Neural cell (in vitro differentiated cells): ENCODE measurements around the gene COL28A1. TPM values are rescaled to one million over a fixed set of nuclear protein-coding genes. Genes with fewer than 3 reads are reported as not detected.
A peak's percentile ranks its signal among the peaks of the same experiment; 100 is the strongest.

Source experiments
- H2AFZ ChIP-seq: fragments of 200-600, 300-800 bp; sonication (generic), shearing (Covaris generic); 2 replicates; pipeline ENCODE4 v1.6.0; 2014; ENCODE audit warnings: low read depth, mild to moderate bottlenecking, antibody characterized with exemption, low read length, moderate library complexity
- H3F3A ChIP-seq: fragments of 200-600 bp; shearing (Covaris generic); 2 replicates; pipeline ENCODE4 v1.6.1; 2016; ENCODE audit warnings: mild to moderate bottlenecking, moderate library complexity, mixed read lengths, antibody characterized with exemption, low read length; ENCODE audit not compliant: insufficient read depth, poor library complexity, severe bottlenecking
- H3K27ac ChIP-seq: fragments of 200-600, 300-800 bp; sonication (generic), shearing (Covaris generic); 2 replicates; pipeline ENCODE4 v1.5.1; 2014; ENCODE audit warnings: mild to moderate bottlenecking, low read length, moderate library complexity
- H3K27me3 ChIP-seq: fragments of 300-800, 200-600 bp; sonication (generic), shearing (Covaris generic); 2 replicates; pipeline ENCODE4 v1.6.0; 2014; ENCODE audit warnings: mild to moderate bottlenecking, low read depth, low read length, moderate library complexity; ENCODE audit not compliant: insufficient read depth
- H3K36me3 ChIP-seq: fragments of 300-800, 200-600 bp; sonication (generic), shearing (Covaris generic); 2 replicates; pipeline ENCODE4 v1.5.1; 2014; ENCODE audit warnings: mild to moderate bottlenecking, antibody characterized with exemption, low read length, moderate library complexity; ENCODE audit not compliant: insufficient read depth
- H3K4me2 ChIP-seq: fragments of 300-800, 200-600 bp; sonication (generic), shearing (Covaris generic); 2 replicates; pipeline ENCODE4 v1.6.0; 2014; ENCODE audit warnings: mild to moderate bottlenecking, low read length
- H3K4me3 ChIP-seq: fragments of 300-800, 200-600 bp; sonication (generic), shearing (Covaris generic); 2 replicates; pipeline ENCODE4 v1.5.1; 2014; ENCODE audit warnings: mild to moderate bottlenecking, low read length, moderate library complexity
- H3K79me2 ChIP-seq: fragments of 200-600 bp; shearing (Covaris generic); replicated peaks from 2 replicates; pipeline ENCODE4 v1.6.0; 2014; ENCODE audit warnings: mild to moderate bottlenecking, low read length, moderate library complexity; ENCODE audit not compliant: insufficient read depth
- H3K9ac ChIP-seq: fragments of 300-800, 200-600 bp; sonication (generic), shearing (Covaris generic); 2 replicates; pipeline ENCODE4 v1.6.1; 2016; ENCODE audit warnings: mild to moderate bottlenecking, low read length, mixed read lengths
- H3K9me2 ChIP-seq: fragments of 200-600 bp; shearing (Covaris generic); 2 replicates; pipeline ENCODE4 v1.6.1; 2016; ENCODE audit warnings: mild to moderate bottlenecking, low read length, mixed read lengths; ENCODE audit not compliant: insufficient read depth
- H3K9me3 ChIP-seq: fragments of 200-600, 300-800 bp; sonication (generic), shearing (Covaris generic); 2 replicates; pipeline ENCODE4 v1.6.1; 2016; ENCODE audit warnings: mild to moderate bottlenecking, mixed run types, low read length, moderate library complexity, mixed read lengths
- H4K20me1 ChIP-seq: fragments of 200-600 bp; shearing (Covaris generic); 2 replicates; pipeline ENCODE4 v1.6.1; 2016; ENCODE audit warnings: mild to moderate bottlenecking, mixed run types; ENCODE audit not compliant: insufficient read depth
- CTCF ChIP-seq: fragments of 450-650 bp; IDR thresholded peaks from 2 replicates; pipeline ENCODE4 v1.5.1; 2014; ENCODE audit warnings: antibody characterized with exemption, mild to moderate bottlenecking, moderate library complexity; ENCODE audit not compliant: poor library complexity, severe bottlenecking
- EP300 ChIP-seq: fragments of 450-650 bp; conservative IDR thresholded peaks from 2 replicates; pipeline ENCODE4 v1.6.1; 2014; ENCODE audit warnings: antibody characterized with exemption, mild to moderate bottlenecking, moderate library complexity; ENCODE audit not compliant: poor library complexity, severe bottlenecking
- EZH2 ChIP-seq: fragments of 200-600, 300-800 bp; shearing (Covaris generic), sonication (generic); IDR thresholded peaks from 2 replicates; pipeline ENCODE4 v1.6.1; 2014; ENCODE audit warnings: antibody characterized with exemption, low read length, borderline replicate concordance, mild to moderate bottlenecking; ENCODE audit not compliant: insufficient read depth, poor library complexity, severe bottlenecking
- MXI1 ChIP-seq: fragments of 450-650 bp; conservative IDR thresholded peaks from 2 replicates; pipeline ENCODE4 v1.6.1; 2014; ENCODE audit warnings: antibody characterized with exemption, mild to moderate bottlenecking; ENCODE audit not compliant: poor library complexity, severe bottlenecking
- POLR2AphosphoS5 ChIP-seq: IDR thresholded peaks from 2 replicates; pipeline ENCODE4 v1.6.1; 2012
- RAD21 ChIP-seq: fragments of 450-650 bp; conservative IDR thresholded peaks from 2 replicates; pipeline ENCODE4 v1.6.1; 2014; ENCODE audit warnings: antibody characterized with exemption, mild to moderate bottlenecking, moderate library complexity
- REST ChIP-seq: IDR thresholded peaks from 2 replicates; pipeline ENCODE4 v1.6.1; 2012; ENCODE audit warnings: borderline replicate concordance
- SMC3 ChIP-seq: fragments of 450-650 bp; conservative IDR thresholded peaks from 2 replicates; pipeline ENCODE4 v1.6.1; 2014; ENCODE audit warnings: antibody characterized with exemption, mild to moderate bottlenecking, moderate library complexity; ENCODE audit not compliant: poor library complexity
- TAF1 ChIP-seq: IDR thresholded peaks from 2 replicates; pipeline ENCODE4 v1.6.1; 2012; ENCODE audit warnings: low read depth
- polyA plus RNA-seq: library from polyadenylated mRNA; depleted of rRNA; stranded (reverse); fragments of >200 nt; gene quantifications from 2 replicates; pipeline ENCODE4 v1.2.3, GENCODE V29; 2014

The COL28A1 gene
- polyA plus RNA-seq, 1 donor from 2014 or later = 1.0 TPM

GRCh38 chr7:7425321-7425720 is 110.4 kb downstream of the COL28A1 start:
- no peaks in the 10 kb centered on the region for H3K9me2 ChIP-seq
- no peaks in the 10 kb centered on the region for H4K20me1 ChIP-seq
- no peaks in the 10 kb centered on the region for H3K79me2 ChIP-seq
- H3K36me3 ChIP-seq = no peaks in the 10 kb centered on the region
- no peaks in the 10 kb centered on the region for H3F3A ChIP-seq
- no peak overlapping the region for H3K9ac ChIP-seq
- TF ChIP-seq RAD21 (no peak), CTCF (no peak), EZH2 (no peak), POLR2AphosphoS5 (no peak)
- H3K4me2 ChIP-seq = no peak overlapping the region
- no peaks in the 10 kb centered on the region for H3K9me3 ChIP-seq
- H3K27ac ChIP-seq = no peak overlapping the region
- no peak overlapping the region for H3K4me3 ChIP-seq
- H2AFZ ChIP-seq = no peak overlapping the region
- no peaks in the 10 kb centered on the region for H3K27me3 ChIP-seq

GRCh38 chr7:7424151-7424873 is 111.4 kb downstream of the COL28A1 start:
- no peak overlapping the region for H3K9ac ChIP-seq
- H3K27ac ChIP-seq = no peak overlapping the region
- H3K36me3 ChIP-seq = no peaks in the 10 kb centered on the region
- H3K4me3 ChIP-seq = no peak overlapping the region
- no peaks in the 10 kb centered on the region for H3K9me2 ChIP-seq
- H4K20me1 ChIP-seq = no peaks in the 10 kb centered on the region
- no peak overlapping the region for H2AFZ ChIP-seq
- H3K27me3 ChIP-seq = no peaks in the 10 kb centered on the region
- H3K9me3 ChIP-seq = no peaks in the 10 kb centered on the region
- no peak overlapping the region for H3K4me2 ChIP-seq
- H3F3A ChIP-seq = no peaks in the 10 kb centered on the region
- no peaks in the 10 kb centered on the region for H3K79me2 ChIP-seq
- peak; percentile 93 for TF ChIP-seq SMC3
- no peak for TF ChIP-seq REST
- no peak for TF ChIP-seq POLR2AphosphoS5
- TF ChIP-seq RAD21 = peak; percentile 89
- no peak for TF ChIP-seq MXI1
- no peak for TF ChIP-seq EZH2
- no peak for TF ChIP-seq EP300
- no peak for TF ChIP-seq TAF1
- peak; percentile 85 for TF ChIP-seq CTCF
